H9 (cell line): ENCODE data around the gene SLC30A1. TPM values are rescaled to one million over a fixed set of nuclear protein-coding genes. Genes with fewer than 3 reads are reported as not detected.

ENCODE experiments used
- DNase-seq: peaks from one replicate; pipeline ENCODE4 v3.0.0-alpha.2; 2017
- H2AFZ ChIP-seq: one replicate; pipeline ENCODE4 v1.6.1; 2013; ENCODE audit warnings: mild to moderate bottlenecking, low read length, control low read depth, moderate library complexity
- H2AK5ac ChIP-seq: 2 replicates; pipeline ENCODE4 v1.6.1; 2013; ENCODE audit warnings: low read length, control low read depth, mixed read lengths; ENCODE audit not compliant: insufficient read length
- H2BK120ac ChIP-seq: one replicate; pipeline ENCODE4 v1.6.1; 2013; ENCODE audit warnings: low read depth, mild to moderate bottlenecking, low read length, control low read depth, inconsistent platforms; ENCODE audit not compliant: poor library complexity, severe bottlenecking
- H2BK12ac ChIP-seq: 2 replicates; pipeline ENCODE4 v1.6.1; 2013; ENCODE audit warnings: low read length, control low read depth, mixed read lengths, low read depth; ENCODE audit not compliant: insufficient read length
- H2BK15ac ChIP-seq: 2 replicates; pipeline ENCODE4 v1.6.1; 2013; ENCODE audit warnings: low read depth, low read length, control low read depth
- H2BK20ac ChIP-seq: one replicate; pipeline ENCODE4 v1.6.1; 2013; ENCODE audit warnings: low read depth, mild to moderate bottlenecking, low read length, control low read depth, inconsistent platforms; ENCODE audit not compliant: poor library complexity, severe bottlenecking
- H2BK5ac ChIP-seq: 2 replicates; pipeline ENCODE4 v1.6.1; 2013; ENCODE audit warnings: low read length, control low read depth, mixed read lengths; ENCODE audit not compliant: insufficient read length
- H3K14ac ChIP-seq: 2 replicates; pipeline ENCODE4 v1.6.1; 2013; ENCODE audit warnings: low read length, control low read depth; ENCODE audit not compliant: insufficient read depth
- H3K18ac ChIP-seq: 2 replicates; pipeline ENCODE4 v1.6.1; 2013; ENCODE audit warnings: low read depth, mild to moderate bottlenecking, mixed read lengths, low read length, control low read depth; ENCODE audit not compliant: insufficient read length
- H3K23ac ChIP-seq: 2 replicates; pipeline ENCODE4 v1.6.1; 2013; ENCODE audit warnings: low read length, control low read depth, mixed read lengths, low read depth; ENCODE audit not compliant: insufficient read length
- H3K23me2 ChIP-seq: 2 replicates; pipeline ENCODE4 v1.6.1; 2013; ENCODE audit warnings: low read depth, mild to moderate bottlenecking, mixed read lengths, low read length, control low read depth; ENCODE audit not compliant: insufficient read length, poor library complexity, severe bottlenecking
- H3K27ac ChIP-seq: 2 replicates; pipeline ENCODE4 v1.5.1; 2013; ENCODE audit warnings: low read length, control low read depth, mixed read lengths, low read depth; ENCODE audit not compliant: insufficient read length
- H3K27me3 ChIP-seq: 2 replicates; pipeline ENCODE4 v1.6.1; 2013; ENCODE audit warnings: low read length, control low read depth, inconsistent platforms; ENCODE audit not compliant: insufficient read depth
- H3K4ac ChIP-seq: 2 replicates; pipeline ENCODE4 v1.6.1; 2013; ENCODE audit warnings: low read depth, mild to moderate bottlenecking, control low read depth, inconsistent platforms, low read length, moderate library complexity
- H3K4me1 ChIP-seq: 2 replicates; pipeline ENCODE4 v1.6.1; 2013; ENCODE audit warnings: low read length, control low read depth, inconsistent platforms; ENCODE audit not compliant: insufficient read depth
- H3K4me2 ChIP-seq: 2 replicates; pipeline ENCODE4 v1.6.1; 2013; ENCODE audit warnings: low read length, control low read depth, mixed read lengths; ENCODE audit not compliant: insufficient read length, insufficient read depth
- H3K56ac ChIP-seq: 2 replicates; pipeline ENCODE4 v1.6.1; 2013; ENCODE audit warnings: low read depth, mild to moderate bottlenecking, mixed read lengths, low read length, control low read depth; ENCODE audit not compliant: insufficient read length
- H3K79me1 ChIP-seq: 2 replicates; pipeline ENCODE4 v1.6.1; 2013; ENCODE audit warnings: low read depth, mild to moderate bottlenecking, moderate library complexity, low read length, control low read depth, inconsistent platforms; ENCODE audit not compliant: insufficient read depth, poor library complexity, severe bottlenecking
- H3K79me2 ChIP-seq: 2 replicates; pipeline ENCODE4 v1.6.1; 2013; ENCODE audit warnings: low read length, control low read depth, inconsistent platforms; ENCODE audit not compliant: insufficient read depth
- H3K9ac ChIP-seq: 2 replicates; pipeline ENCODE4 v1.6.1; 2013; ENCODE audit warnings: low read length, control low read depth, mixed read lengths; ENCODE audit not compliant: insufficient read length; ENCODE audit errors: extremely low read depth
- H3K9me3 ChIP-seq: one replicate; pipeline ENCODE4 v1.6.1; 2013; ENCODE audit warnings: low read depth, low read length, inconsistent platforms; ENCODE audit not compliant: control insufficient read depth
- H3T11ph ChIP-seq: one replicate; pipeline ENCODE4 v1.6.1; 2013; ENCODE audit warnings: mild to moderate bottlenecking, low read length, control low read depth, inconsistent platforms
- H4K20me1 ChIP-seq: one replicate; pipeline ENCODE4 v1.6.1; 2013; ENCODE audit not compliant: control insufficient read depth, insufficient read length, insufficient read depth
- H4K5ac ChIP-seq: 2 replicates; pipeline ENCODE4 v1.6.1; 2013; ENCODE audit warnings: low read depth, mild to moderate bottlenecking, mixed read lengths, low read length, control low read depth; ENCODE audit not compliant: insufficient read length
- H4K8ac ChIP-seq: replicated peaks from 2 replicates; pipeline ENCODE4 v1.6.1; 2013; ENCODE audit warnings: low read length, control low read depth, mixed read lengths, low read depth; ENCODE audit not compliant: insufficient read length
- H4K91ac ChIP-seq: 2 replicates; pipeline ENCODE4 v1.6.1; 2013; ENCODE audit warnings: low read depth, mild to moderate bottlenecking, moderate library complexity, mixed read lengths, low read length, control low read depth; ENCODE audit not compliant: insufficient read length
- H3K27ac Mint-ChIP-seq, 3 experiments: 2 replicates in 2 of 3; 3 replicates in 1 of 3; pipeline ENCODE4 v1.8.0; 2020 to 2021; ENCODE audit warnings: mixed read lengths in 3 of 3, mild to moderate bottlenecking in 1 of 3, moderate library complexity in 1 of 3
- H3K27me3 Mint-ChIP-seq: 2 replicates; pipeline ENCODE4 v1.8.0; 2021; ENCODE audit warnings: low read depth, mild to moderate bottlenecking, moderate library complexity, mixed read lengths
- H3K36me3 Mint-ChIP-seq, 3 experiments: 2 replicates in 2 of 3; 3 replicates in 1 of 3; pipeline ENCODE4 v1.8.0; 2020 to 2021; ENCODE audit warnings: low read depth in 3 of 3, mixed read lengths in 3 of 3; ENCODE audit not compliant: insufficient read depth in 1 of 3
- H3K4me1 Mint-ChIP-seq, 2 experiments: 2 replicates each; pipeline ENCODE4 v1.8.0; 2020; ENCODE audit warnings: mixed read lengths in 2 of 2
- H3K4me3 Mint-ChIP-seq, 2 experiments: 2 replicates in 1 of 2; 3 replicates in 1 of 2; pipeline ENCODE4 v1.8.0; 2020 to 2021; ENCODE audit warnings: mild to moderate bottlenecking in 2 of 2, mixed read lengths in 2 of 2, moderate library complexity in 1 of 2
- H3K9me3 Mint-ChIP-seq, 2 experiments: 2 replicates in 1 of 2; 3 replicates in 1 of 2; pipeline ENCODE4 v1.8.0; 2020; ENCODE audit warnings: mild to moderate bottlenecking in 2 of 2, mixed read lengths in 2 of 2, moderate library complexity in 1 of 2
- CTCF ChIP-seq: fragments of 200-600 bp; sonication (generic); conservative IDR thresholded peaks from 3 replicates; pipeline ENCODE4 v1.8.0; 2021; ENCODE audit warnings: antibody characterized with exemption, mild to moderate bottlenecking
- WGBS: extraction: QIAGEN DNeasy Blood & Tissue Kit; methylation state at CpG from one replicate; pipeline ENCODE4 v1.1.7; 2013; ENCODE audit warnings: missing lambda C conversion rate, low lambda C conversion rate, mixed read lengths; ENCODE audit not compliant: insufficient read length; ENCODE audit errors: extremely low coverage; 5-methylcytosine and 5-hydroxymethylcytosine counted together
- total RNA-seq: library from RNA; stranded (reverse); gene quantifications from 2 replicates; pipeline ENCODE4 v1.2.1, GENCODE V29; 2021

Gene SLC30A1
- total RNA-seq, 1 experiment from 2014 or later = 17.1 TPM

- no peak for TF ChIP-seq CTCF
- no peak overlapping the region for H2BK12ac ChIP-seq
- H3K18ac ChIP-seq = no peak overlapping the region
- H3K23ac ChIP-seq = no peak overlapping the region
- H3K9ac ChIP-seq = no peak overlapping the region
- no peak overlapping the region for H3T11ph ChIP-seq
- WGBS = no CpG with 5 or more reads among the region's 2 CpGs
- no peaks in the 10 kb centered on the region for H4K20me1 ChIP-seq
- Mint-ChIP-seq H3K4me1 (peaks cover 0 to 8% of the 10 kb centered on the region in 2 experiments; a peak in 2 of 4 replicates), H3K27ac (no peak overlapping the region), H3K36me3 (no peaks in the 10 kb centered on the region), H3K9me3 (no peaks in the 10 kb centered on the region), H3K27me3 (peaks cover 2% of the 10 kb centered on the region; the same call in 1 of the 2 replicates), H3K4me3 (no peak overlapping the region)
- H4K8ac ChIP-seq = no peak overlapping the region
- H3K14ac ChIP-seq = no peak overlapping the region
- no peak overlapping the region for H3K27ac ChIP-seq
- no peak overlapping the region for H3K56ac ChIP-seq
- H3K9me3 ChIP-seq = no peaks in the 10 kb centered on the region
- no peak overlapping the region for H3K4me2 ChIP-seq
- H2BK15ac ChIP-seq = no peak overlapping the region
- no peak overlapping the region for H4K91ac ChIP-seq
- no peak overlapping the region for H2AK5ac ChIP-seq
- DNase-seq = no peak
- no peaks in the 10 kb centered on the region for H3K79me1 ChIP-seq
- H3K27me3 ChIP-seq = no peaks in the 10 kb centered on the region
- no peak overlapping the region for H3K4ac ChIP-seq
- no peak overlapping the region for H4K5ac ChIP-seq
- no peaks in the 10 kb centered on the region for H3K79me2 ChIP-seq
- H2BK5ac ChIP-seq = no peak overlapping the region
- no peak overlapping the region for H2AFZ ChIP-seq
- H2BK20ac ChIP-seq = no peak overlapping the region
- no peak overlapping the region for H2BK120ac ChIP-seq
- no peaks in the 10 kb centered on the region for H3K23me2 ChIP-seq
- no peaks in the 10 kb centered on the region for H3K4me1 ChIP-seq
Measured at GRCh38 chr1:211605034-211605433, 26.1 kb upstream of the SLC30A1 start.
